D341Med (cell line): ENCODE data around the gene LETM1.

Experiments
- DNase-seq: peaks from one replicate; pipeline ENCODE4 v3.0.0; 2012; ENCODE audit warnings: low spot score

Gene LETM1

DNA sequence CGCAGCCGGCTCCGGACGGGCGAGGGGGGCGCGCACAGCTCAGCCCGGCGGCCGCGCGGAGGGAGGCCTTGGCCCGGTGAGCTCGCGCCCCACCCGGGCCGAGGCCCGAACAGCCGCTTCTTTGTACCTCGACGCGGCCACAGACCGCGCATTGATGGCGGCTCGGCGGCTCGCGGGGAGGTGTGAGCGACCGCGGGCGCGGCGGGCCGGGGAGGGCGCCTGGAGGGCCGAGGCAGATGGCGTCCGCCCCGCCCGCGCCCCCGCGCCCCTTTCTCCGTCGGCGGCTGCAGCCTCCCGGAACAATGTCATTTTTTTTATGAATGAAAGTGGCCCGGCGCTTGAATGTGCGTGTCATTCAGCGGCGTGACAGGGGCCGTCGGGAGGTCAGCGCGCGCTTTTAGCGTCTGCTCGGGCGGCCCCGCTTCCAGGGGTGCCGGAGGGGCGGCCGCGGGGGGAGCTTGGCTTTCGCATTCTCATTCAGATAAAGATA, 61.1 kb downstream of the LETM1 start:
- peak; percentile 75 for DNase-seq

GRCh38 chr4:1793940-1794808, 61.8 kb downstream of the LETM1 start:
- peak; percentile 72 for DNase-seq

DNA sequence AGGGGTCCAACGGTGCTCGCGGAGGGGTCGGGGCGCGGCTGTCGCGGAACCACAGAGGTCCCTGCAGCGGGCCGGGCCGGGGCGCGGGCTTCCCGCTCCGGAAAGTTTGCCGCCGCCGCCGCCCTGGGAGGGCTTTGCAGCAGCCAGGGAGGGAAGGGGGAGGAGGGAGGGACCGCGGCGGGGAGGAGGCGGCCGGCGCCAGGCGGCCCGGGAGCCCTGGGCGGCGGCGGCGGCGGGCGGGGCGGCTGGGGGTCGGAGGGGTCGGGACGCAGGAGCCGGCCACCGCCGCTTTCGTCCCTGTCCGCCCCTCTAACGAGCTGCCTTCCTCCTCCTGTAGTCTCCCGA, 62.5 kb downstream of the LETM1 start:
- peak; percentile 83 for DNase-seq

DNA sequence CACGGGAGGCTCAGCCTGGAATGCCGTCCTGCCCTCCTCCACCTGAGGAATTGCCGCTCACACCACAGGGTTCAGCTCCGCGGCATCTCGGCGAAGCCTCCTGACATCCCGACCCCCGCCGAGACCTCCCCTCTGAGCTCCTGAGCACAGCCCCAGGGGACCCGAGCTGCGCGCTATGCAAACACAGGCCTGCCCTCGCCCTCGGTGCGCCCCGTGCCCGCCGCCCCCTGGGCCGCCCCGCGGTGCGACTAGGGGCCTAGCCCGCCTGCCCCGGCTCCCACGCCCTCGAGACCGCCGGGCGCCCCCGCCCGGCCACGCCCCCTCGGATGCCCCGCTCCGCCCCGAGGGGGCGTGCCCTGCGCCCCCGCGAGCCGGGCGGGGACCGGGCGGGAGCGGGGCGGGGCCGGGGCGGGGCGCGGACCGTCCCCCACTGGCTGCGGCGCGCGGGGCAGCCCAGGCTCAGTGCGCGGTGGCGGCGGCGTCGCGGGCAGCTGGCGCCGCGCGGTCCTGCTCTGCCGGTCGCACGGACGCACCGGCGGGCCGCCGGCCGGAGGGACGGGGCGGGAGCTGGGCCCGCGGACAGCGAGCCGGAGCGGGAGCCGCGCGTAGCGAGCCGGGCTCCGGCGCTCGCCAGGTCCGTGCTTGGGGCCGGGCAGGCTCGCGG, 63.0 kb downstream of the LETM1 start, which contains the start of gene FGFR3:
FGFR3 (plus strand) TSS at position 462 of the 664 bp plus-strand sequence. CDS start 642 bp downstream, outside the sequence.
- peak; percentile 98 for DNase-seq

DNA sequence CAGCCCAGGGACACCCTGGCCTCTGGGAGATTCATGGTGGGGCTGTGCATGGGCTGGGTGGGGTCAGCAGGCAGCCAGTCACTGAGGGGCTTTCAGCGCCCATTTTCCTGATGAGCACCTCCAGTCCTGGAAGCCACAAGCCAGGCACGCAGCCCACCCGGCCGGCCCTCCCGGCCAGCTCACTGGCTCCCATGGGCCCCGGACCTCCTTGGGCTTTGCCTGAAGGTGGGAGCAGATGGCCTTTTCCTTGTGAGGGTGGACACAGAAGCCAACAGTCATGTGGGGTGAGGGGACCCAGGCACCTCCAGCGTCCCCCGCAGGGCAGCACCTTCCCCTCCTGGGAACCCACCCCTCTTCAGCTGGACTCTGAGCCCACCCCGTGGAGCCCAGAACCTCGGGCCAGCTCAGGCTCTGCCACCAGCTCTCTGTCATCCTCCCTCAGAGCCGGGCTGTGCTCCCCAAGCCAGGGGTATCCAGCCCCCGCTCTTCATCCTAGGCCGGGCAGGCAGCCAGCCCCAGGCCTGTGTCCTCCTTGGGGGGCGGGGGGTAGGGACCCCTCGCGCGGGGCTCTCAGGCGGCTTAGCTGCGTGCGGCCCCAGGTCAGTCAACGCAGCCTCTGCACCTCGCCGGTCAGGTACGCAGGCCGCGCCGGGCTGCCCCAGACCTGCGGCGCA, 63.7 kb downstream of the LETM1 start:
- no peak for DNase-seq

- no peak for DNase-seq
These were observed 66.0 kb downstream of the LETM1 start for GRCh38 chr4:1790005-1790404.

GRCh38 chr4:1789552-1789951, 66.4 kb downstream of the LETM1 start:
- DNase-seq: no peak

DNA sequence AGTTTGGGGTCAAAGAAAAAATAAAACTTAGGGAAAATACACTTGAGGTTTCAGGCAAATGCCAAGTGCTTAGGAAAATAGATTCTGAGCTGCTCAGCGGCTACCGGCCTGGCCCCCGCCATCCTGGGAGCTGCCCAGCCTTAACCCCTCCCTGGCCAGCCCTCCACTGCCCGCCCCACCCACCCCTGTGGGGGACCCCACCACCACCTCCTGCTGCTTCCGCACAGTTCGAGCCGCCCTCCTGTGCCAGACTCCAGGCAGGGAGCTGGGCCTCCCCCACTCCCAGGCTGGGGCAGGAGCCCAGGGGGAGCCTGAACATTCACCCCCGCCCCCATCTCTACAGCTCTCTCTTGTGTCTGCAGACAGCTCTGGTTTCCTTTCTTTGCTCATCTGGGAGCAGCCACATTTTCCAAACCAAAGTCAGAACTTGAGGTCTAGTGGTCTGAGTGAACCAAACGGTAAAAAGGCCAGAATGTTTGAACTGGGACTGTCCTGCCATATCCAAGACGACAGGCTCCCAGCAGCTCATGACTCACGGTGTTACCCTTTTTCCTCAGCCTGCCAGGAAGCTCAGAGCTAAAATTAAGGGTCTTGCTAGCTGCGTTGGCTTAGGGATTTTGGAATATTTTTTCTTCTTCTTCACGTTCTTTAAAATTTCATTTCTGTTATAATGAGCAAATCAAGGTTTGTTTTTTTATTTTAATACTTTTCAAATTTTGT, 67.5 kb downstream of the LETM1 start:
- no peak for DNase-seq

DNA sequence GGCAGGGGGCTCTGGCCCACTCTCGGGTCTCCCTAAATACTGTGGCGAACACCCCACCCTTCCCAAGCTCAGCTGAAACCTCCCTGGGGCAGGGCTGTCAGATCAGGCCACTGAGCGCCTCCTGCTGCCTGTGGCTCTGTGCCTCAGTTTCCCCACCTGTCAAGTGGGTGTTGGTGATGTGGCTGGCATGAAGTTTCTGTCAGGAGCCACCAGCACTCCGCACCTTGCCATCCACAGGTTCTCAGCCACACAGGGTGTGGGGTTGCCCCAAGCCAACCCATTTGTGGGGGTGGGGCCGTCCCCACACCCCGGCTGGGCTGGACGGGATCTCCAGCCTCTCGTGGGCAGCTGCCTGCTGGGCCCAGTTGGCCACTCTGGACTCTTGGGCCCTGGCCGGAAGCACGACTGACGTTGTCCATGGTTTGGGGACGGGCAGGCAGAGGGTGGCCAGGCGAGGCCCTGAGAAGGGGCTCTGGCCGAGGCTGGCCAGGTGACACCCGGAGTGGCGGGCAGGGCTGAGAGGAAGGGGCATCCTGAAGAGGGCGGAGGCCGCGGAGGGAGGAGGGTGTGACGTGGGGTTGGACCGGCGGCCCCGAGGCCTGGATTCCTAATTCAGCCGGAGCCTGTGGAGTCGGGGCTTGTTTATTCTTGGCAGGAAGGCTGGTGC, 68.4 kb downstream of the LETM1 start:
- DNase-seq: no peak

GRCh38 chr4:1786544-1787362, 69.2 kb downstream of the LETM1 start:
- no peak for DNase-seq

DNA sequence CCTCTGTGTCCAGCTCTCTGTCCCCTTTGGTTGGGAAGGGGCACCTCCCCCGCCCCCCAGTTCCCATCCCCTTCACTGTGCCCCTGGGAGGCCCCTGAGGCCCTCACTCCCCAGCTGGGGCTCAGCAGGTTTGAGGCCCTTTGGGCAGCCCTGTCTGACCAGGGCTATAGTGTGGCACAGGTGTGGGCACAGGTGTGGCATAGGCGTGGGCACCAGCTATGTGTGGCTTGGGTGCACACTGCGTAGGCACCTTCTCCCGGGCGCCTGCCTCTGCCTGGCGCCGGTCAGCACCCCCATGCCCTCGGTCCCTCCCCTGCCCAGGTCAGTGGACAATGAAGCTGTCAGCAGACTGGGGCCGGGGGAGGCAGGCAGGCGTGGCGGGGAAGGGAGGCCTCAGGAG, 70.4 kb downstream of the LETM1 start:
- no peak for DNase-seq

DNA sequence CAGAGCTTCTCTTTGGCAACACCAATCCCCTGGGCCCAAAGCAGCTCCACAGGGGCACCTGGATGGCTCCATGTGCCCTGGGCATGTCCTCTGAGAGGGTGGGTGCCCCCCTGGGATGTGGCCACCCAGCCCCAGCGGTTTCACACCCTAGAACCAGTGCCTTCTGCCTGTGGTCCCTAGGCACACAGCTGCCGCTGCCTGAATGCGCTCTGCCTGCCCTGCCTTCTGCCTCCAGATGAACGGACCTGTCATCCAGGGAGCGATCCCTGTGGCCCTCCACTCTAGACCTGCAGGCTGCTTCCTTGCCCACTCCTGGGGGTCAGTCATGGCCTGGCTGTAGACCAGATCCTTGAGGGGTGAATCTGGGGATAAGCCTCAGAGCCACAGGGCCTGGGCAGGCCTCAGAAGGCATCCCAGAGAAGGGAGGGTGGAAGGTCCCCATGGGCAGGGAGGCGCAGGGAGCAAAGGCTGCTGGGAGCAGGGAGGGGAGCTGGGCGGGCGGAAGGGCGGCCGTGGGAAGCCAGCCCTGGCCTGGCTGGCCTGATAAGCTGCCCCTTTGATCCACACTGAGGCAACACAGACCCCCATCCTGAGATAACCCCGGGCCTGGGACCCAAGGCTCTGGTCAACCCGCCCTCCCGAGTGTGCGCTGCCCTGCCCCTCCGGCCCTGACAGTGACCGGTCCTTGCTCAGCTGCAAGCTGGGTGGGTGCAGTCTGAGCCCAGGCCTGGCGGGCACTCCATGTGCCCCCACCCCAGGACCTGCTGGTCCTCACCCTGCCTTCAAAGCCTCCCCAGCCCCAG, 71.0 kb downstream of the LETM1 start:
- DNase-seq: no peak

GRCh38 chr4:1784395-1784788, 71.6 kb downstream of the LETM1 start:
- no peak for DNase-seq

GRCh38 chr4:1783970-1784369, 72.0 kb downstream of the LETM1 start:
- DNase-seq: no peak

DNA sequence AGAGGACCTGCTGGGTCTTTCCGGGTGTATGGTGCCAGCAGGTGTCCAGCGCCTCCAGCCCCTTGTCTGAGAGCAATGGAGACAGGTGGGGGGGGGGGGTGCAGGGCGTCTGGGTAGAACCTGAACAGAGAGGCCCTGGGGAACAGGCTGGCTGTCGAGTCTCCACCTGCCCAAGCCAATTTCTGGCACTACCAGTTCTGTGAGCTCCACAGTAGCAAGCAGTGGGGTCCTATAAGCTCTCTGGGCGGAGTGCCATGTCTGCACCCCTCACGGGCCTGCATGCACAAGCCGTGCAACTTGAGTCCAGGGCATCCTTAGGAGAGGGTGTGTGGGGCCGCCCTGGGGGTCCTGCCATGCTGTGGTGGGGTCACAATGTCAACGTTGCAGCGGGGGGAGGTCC, 72.9 kb downstream of the LETM1 start:
- DNase-seq: no peak

DNA sequence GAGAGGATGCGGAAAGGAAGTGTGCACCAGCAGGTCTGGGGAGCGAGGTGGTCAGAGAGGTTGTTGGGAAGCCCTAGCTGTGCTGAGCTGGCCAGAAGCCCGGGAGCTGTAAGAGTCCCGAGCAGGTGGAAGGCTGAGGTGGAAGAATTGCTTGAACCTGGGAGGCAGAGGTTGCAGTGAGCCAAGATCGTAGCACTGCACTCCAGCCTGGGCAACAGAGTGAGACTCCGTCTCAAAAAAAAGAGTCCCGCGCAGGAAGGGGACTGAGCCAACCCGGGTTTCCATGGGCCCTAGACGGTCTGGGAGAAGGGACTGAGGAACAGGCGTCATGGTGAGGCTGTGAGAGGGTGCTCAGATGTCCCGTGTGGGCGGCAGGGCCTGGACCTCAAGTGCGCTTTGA, 75.5 kb downstream of the LETM1 start:
- DNase-seq: no peak

DNA sequence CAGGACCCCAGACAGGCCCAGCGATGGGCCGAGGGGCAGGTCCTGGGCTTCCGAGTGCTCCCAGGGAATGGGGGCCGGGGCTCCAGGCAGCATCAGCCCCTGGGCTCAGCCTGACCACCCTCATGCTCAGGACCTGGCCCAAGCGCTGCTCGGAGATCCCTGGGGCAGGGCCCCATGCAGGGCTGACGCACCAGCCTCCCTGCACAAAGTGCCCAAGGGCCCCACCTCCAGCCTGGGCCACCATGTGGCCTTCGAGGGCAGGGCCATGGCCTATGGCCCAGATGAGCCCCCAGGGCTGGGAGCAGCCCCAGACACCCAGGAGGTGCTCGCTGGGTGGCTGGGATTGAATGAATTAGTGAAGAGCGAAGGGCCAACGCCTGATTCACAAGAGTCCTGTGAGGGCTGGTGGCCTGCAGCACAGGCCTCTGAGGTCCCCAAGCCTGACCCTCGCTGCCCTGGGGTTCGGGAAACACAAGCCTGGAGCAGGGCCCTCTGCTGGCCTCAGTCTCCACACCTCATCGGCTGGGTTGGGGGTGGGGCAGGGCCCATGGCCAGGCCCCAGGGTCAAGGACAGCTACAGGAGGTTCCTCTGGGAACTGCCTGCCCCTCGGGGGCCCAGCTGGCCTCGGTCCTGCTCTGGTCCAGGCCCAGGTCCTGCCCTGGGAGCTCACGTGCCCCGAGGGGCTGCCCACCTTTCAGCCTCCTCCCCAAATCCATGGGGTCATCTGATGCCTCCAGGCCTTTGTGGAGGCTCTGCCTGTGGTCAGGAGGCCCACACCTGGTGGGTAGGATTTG, 76.2 kb downstream of the LETM1 start:
- no peak for DNase-seq

DNA sequence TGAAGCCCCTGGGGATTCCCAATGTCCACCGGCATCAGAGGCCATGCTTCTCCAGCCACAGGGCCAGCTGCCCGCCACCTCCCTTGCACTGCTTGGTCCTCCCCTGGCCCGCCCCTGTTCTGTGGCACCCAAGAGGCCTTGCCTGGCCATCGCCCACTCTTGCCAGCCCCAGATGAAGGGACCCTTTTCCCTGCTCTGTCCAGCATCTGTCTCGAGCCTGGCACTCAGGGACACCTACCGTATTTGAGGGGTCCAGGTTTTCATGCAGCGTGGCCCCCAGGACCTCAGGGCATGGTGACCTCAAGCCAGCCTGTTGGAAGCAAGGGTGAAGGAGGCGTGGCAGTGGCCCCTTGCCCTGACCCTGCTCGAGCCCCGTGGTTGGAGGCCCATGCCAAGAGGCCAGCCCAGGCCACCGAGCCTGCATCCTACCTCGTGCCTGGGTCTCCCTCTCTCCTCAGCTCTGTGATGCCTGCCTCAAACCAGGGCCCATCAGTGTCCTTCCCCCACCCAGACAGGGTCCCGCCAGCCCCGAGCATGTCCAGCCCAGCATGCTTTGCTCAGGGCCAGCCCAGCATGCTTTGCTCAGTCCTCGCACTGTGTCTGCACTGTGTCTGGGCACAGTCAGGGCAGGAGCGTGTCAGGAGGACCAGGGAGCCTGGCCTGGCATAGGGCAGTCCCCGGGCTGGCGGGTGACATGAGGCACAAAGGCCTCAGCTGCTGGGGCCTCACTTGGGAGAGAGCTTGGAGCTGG, 77.1 kb downstream of the LETM1 start:
- DNase-seq: no peak
